Stimulated activated CD4-positive, alpha-beta T cell treated with anti-CD3 and anti-CD28 coated beads, Interleukin-12 subunit alpha, Interleukin-12 subunit beta, amount 100 ng/mL, for 4 hours (primary cell): ENCODE results near the gene MUC13.
"Not testable (repeated sequence)": the region's sequence is repeated elsewhere in the genome, so short reads cannot be mapped to it uniquely, and the experiment has no call there.

Experiments used
- DNase-seq: peaks from one replicate; pipeline ENCODE4 v3.0.0-alpha.2; 2020

Gene MUC13

GRCh38 chr3:124934577-124934976, at the start of gene MUC13:
Gene MUC13 (minus strand): TSS chr3:124934751. CDS start chr3:124934712, 39 bp downstream.
- no peak for DNase-seq

GRCh38 chr3:124982855-124983254, 48.3 kb upstream of the MUC13 start:
- DNase-seq = no peak

GRCh38 chr3:124981472-124981871, 46.9 kb upstream of the MUC13 start:
- no peak for DNase-seq

GRCh38 chr3:124978627-124979026, 44.1 kb upstream of the MUC13 start:
- no peak for DNase-seq

GRCh38 chr3:124976383-124976782, 41.8 kb upstream of the MUC13 start:
- no peak for DNase-seq

GRCh38 chr3:124974691-124975090, 40.1 kb upstream of the MUC13 start:
- DNase-seq = no peak

GRCh38 chr3:124973290-124973689, 38.7 kb upstream of the MUC13 start:
- no peak for DNase-seq

- no peak for DNase-seq
Measured at GRCh38 chr3:124972457-124972856, 37.9 kb upstream of the MUC13 start.

GRCh38 chr3:124969963-124970722, 35.6 kb upstream of the MUC13 start:
- DNase-seq = no peak

- no peak for DNase-seq
Measured at GRCh38 chr3:124969190-124969589, 34.6 kb upstream of the MUC13 start.

GRCh38 chr3:124967964-124968363, 33.4 kb upstream of the MUC13 start:
- DNase-seq = no peak

- no peak for DNase-seq
Measured at GRCh38 chr3:124966521-124967445, 32.2 kb upstream of the MUC13 start.

GRCh38 chr3:124965413-124965812, 30.9 kb upstream of the MUC13 start:
- no peak for DNase-seq

GRCh38 chr3:124964387-124964786, 29.8 kb upstream of the MUC13 start:
- DNase-seq = no peak

- DNase-seq = no peak
Measured at GRCh38 chr3:124963755-124964154, 29.2 kb upstream of the MUC13 start.

- no peak for DNase-seq
Measured at GRCh38 chr3:124962403-124962940, 27.9 kb upstream of the MUC13 start.

GRCh38 chr3:124960698-124961097, 26.1 kb upstream of the MUC13 start:
- no peak for DNase-seq

GRCh38 chr3:124960105-124960504, 25.6 kb upstream of the MUC13 start:
- no peak for DNase-seq

- not testable (repeated sequence) for DNase-seq
Measured at GRCh38 chr3:124957951-124958350, 23.4 kb upstream of the MUC13 start.

- no peak for DNase-seq
Measured at GRCh38 chr3:124952282-124952855, 17.8 kb upstream of the MUC13 start.

- DNase-seq = no peak
Measured at GRCh38 chr3:124951511-124952281, 17.1 kb upstream of the MUC13 start.

- DNase-seq = no peak
Measured at GRCh38 chr3:124950026-124950425, 15.5 kb upstream of the MUC13 start.

- DNase-seq = no peak
Measured at GRCh38 chr3:124942613-124943012, 8.1 kb upstream of the MUC13 start.
